GM23248 (cell line): ENCODE data around the gene WASHC2A. TPM values are rescaled to one million over a fixed set of nuclear protein-coding genes. Genes with fewer than 3 reads are reported as not detected.
"Not testable (repeated sequence)": the region's sequence is repeated elsewhere in the genome, so short reads cannot be mapped to it uniquely, and the experiment has no call there.

ENCODE experiments used
- DNase-seq: peaks from one replicate; pipeline ENCODE4 v3.0.0-alpha.2; 2015
- H2AFZ ChIP-seq: fragments of 200-600 bp; sonication (generic); 2 replicates; pipeline ENCODE4 v1.6.1; 2016; ENCODE audit warnings: antibody characterized with exemption
- H3F3A ChIP-seq: fragments of 200-600 bp; sonication (generic); 2 replicates; pipeline ENCODE4 v1.6.1; 2016; ENCODE audit warnings: mild to moderate bottlenecking, antibody characterized with exemption, mixed run types; ENCODE audit not compliant: insufficient read depth
- H3K27ac ChIP-seq: fragments of 200-600 bp; sonication (generic); 2 replicates; pipeline ENCODE4 v1.5.1; 2016; ENCODE audit warnings: mild to moderate bottlenecking
- H3K27me3 ChIP-seq: fragments of 200-600 bp; sonication (generic); replicated peaks from 2 replicates; pipeline ENCODE4 v1.6.1; 2016; ENCODE audit warnings: mild to moderate bottlenecking; ENCODE audit not compliant: insufficient read depth
- H3K36me3 ChIP-seq: fragments of 200-600 bp; sonication (generic); 2 replicates; pipeline ENCODE4 v1.6.1; 2016; ENCODE audit warnings: low read depth, mild to moderate bottlenecking
- H3K4me1 ChIP-seq: fragments of 200-600 bp; sonication (generic); 2 replicates; pipeline ENCODE4 v1.6.1; 2016; ENCODE audit warnings: mild to moderate bottlenecking; ENCODE audit not compliant: insufficient read depth
- H3K4me2 ChIP-seq: fragments of 200-600 bp; sonication (generic); one replicate; pipeline ENCODE4 v1.6.1; 2016; ENCODE audit warnings: mild to moderate bottlenecking; ENCODE audit not compliant: unreplicated experiment
- H3K4me3 ChIP-seq: fragments of 200-600 bp; sonication (generic); 2 replicates; pipeline ENCODE4 v1.5.1; 2016; ENCODE audit warnings: mild to moderate bottlenecking
- H3K79me2 ChIP-seq: fragments of 200-600 bp; sonication (generic); 2 replicates; pipeline ENCODE4 v1.6.1; 2016; ENCODE audit warnings: mild to moderate bottlenecking; ENCODE audit not compliant: insufficient read depth
- H3K9ac ChIP-seq: fragments of 200-600 bp; sonication (generic); 2 replicates; pipeline ENCODE4 v1.6.1; 2016; ENCODE audit warnings: mild to moderate bottlenecking
- H3K9me2 ChIP-seq: fragments of 200-600 bp; sonication (generic); 2 replicates; pipeline ENCODE4 v1.6.1; 2016; ENCODE audit warnings: mixed run types, mild to moderate bottlenecking, moderate library complexity; ENCODE audit not compliant: insufficient read depth
- H3K9me3 ChIP-seq: fragments of 200-600 bp; sonication (generic); one replicate; pipeline ENCODE4 v1.6.1; 2017; ENCODE audit warnings: low read depth
- H4K20me1 ChIP-seq: fragments of 200-600 bp; sonication (generic); 2 replicates; pipeline ENCODE4 v1.6.0; 2016; ENCODE audit not compliant: insufficient read depth
- WGBS, 2 experiments: methylation state at CpG; one replicate each; pipeline ENCODE4 v1.1.6; 2015 to 2017; ENCODE audit warnings: low lambda C conversion rate in 2 of 2, low coverage in 1 of 2; ENCODE audit errors: missing lambda C conversion rate in 2 of 2; 5-methylcytosine and 5-hydroxymethylcytosine counted together
- in situ Hi-C: fragments of 300-500 bp; cut with MboI; formaldehyde crosslinking; loops from 2 replicates; pipeline ENCODE4 v1.15.0; 2020
- polyA plus RNA-seq: library from polyadenylated mRNA; unstranded; fragments of >200 nt; fragmentation: Nextera tagmentation; extraction: Ambion mirVana; gene quantifications from 2 replicates; pipeline ENCODE4 v1.2.1, GENCODE V29; 2016
- total RNA-seq: library from RNA; depleted of rRNA; stranded (reverse); fragments of >200 nt; shearing (Covaris generic); gene quantifications from 2 replicates; pipeline ENCODE4 v1.2.3, GENCODE V29; 2014

Gene WASHC2A
- total and polyA plus RNA-seq, 2 experiments from 2014 or later = 23.9 to 26.8 TPM

DNA sequence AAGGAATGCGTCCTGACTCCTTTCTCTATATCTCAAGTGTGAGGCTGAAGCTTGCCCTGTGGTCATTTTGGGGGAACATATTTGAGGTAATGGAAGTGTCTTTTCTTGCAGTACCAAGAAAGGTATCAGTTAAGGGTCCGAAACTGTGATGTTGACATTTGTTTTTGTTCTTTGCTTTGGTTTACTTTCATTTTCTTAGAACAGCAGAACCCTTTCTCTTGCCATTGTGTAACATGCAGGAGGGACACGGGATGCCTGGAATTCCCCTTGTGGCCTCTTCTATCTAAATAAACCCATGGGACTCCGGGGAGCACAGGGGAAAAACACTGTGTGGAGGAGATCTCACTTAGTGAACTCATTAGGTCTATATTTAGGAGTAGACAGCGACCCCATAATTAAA is 34.5 kb downstream of the WASHC2A start:
- H3K27ac ChIP-seq, in situ Hi-C loops, H3K79me2 ChIP-seq, H3K36me3 ChIP-seq, H3K9me3 ChIP-seq, H3K9me2 ChIP-seq, H4K20me1 ChIP-seq, H3F3A ChIP-seq, H2AFZ ChIP-seq, H3K4me3 ChIP-seq, H3K9ac ChIP-seq, H3K4me1 ChIP-seq, H3K4me2 ChIP-seq, H3K27me3 ChIP-seq, DNase-seq: not testable (repeated sequence)
- WGBS, 2 experiments = 77 to 99% methylated on average over 3 to 5 of the region's 5 CpGs

DNA sequence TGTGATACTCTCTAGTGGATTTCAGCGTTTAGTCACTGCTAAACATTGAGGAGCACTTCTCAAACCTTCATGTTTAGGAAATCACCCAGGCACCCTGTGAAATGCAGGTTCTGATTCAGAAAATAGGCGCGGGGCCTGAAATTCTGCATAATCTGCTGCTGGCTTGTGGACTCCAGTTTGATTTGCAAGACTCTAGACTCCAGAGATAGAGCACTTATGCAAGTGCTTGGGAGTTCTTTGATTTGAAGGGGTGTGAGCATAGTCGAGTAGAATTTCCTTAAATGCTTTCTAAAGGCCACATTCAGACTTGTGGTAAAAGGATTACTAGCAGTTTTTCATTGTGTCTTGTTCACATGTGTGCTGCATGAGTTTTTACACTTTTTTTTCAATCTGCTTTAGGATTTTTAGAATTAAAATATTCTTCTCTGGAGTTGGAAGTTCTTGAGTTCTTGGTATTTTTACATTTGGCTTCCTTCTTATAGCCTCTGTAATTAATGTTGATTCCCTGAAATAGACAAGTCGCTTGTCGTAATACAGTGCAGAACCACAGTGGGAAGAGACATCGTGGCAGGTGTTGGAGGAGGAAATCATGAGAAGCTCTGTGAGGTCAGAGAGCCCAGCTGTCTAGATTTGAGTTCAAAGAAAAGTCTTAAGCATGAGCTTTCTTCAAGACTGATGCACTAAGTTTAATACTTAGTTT is 41.4 kb downstream of the WASHC2A start:
- DNase-seq, H3K36me3 ChIP-seq, H3K27me3 ChIP-seq, H3K9me3 ChIP-seq, H3K27ac ChIP-seq, H2AFZ ChIP-seq, H3K4me3 ChIP-seq, in situ Hi-C loops, H3F3A ChIP-seq, H3K79me2 ChIP-seq, H3K9ac ChIP-seq, H4K20me1 ChIP-seq, H3K4me2 ChIP-seq, H3K4me1 ChIP-seq, H3K9me2 ChIP-seq: not testable (repeated sequence)
- WGBS, 2 experiments = 88 to 92% methylated on average over 7 of the region's 7 CpGs

DNA sequence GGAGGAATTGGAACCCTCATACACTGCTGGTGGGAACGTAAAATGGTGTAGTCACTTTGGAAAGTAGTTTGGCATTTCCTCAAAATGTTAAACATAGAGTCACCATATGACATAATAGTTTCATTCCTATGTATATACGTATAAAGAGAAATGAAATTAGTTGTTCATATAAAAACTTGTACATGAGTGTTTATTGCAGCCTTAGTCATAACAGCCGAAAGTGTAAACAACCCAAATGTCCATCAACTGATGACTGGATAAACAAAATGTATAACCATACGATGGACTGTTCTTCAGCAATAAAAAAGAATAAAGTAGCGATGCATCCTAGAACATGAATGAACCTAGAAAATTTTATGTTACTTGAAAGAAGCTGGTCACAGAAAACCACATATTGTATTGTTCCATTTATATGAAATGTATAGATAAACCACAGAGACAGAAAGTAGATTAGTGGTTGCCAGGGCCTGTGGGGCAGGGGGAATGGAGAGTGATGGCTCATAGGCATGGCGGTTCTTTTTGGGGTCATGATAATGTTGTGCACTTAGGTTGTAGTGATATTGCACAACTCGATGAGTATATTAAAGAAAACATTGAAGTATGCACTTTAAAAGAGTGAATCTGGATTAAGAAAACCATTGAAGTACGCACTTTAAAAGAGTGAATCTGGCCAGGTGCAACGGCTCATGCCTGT is 44.8 kb downstream of the WASHC2A start:
- H3K9ac ChIP-seq, H3K27me3 ChIP-seq, H3K4me1 ChIP-seq, H4K20me1 ChIP-seq, H3K36me3 ChIP-seq, H3K27ac ChIP-seq, H3F3A ChIP-seq, H3K4me2 ChIP-seq, H2AFZ ChIP-seq, DNase-seq, H3K4me3 ChIP-seq, H3K79me2 ChIP-seq, in situ Hi-C loops, H3K9me3 ChIP-seq, H3K9me2 ChIP-seq: not testable (repeated sequence)
- 97 to 99% methylated on average over 6 of the region's 9 CpGs for WGBS, 2 experiments

DNA sequence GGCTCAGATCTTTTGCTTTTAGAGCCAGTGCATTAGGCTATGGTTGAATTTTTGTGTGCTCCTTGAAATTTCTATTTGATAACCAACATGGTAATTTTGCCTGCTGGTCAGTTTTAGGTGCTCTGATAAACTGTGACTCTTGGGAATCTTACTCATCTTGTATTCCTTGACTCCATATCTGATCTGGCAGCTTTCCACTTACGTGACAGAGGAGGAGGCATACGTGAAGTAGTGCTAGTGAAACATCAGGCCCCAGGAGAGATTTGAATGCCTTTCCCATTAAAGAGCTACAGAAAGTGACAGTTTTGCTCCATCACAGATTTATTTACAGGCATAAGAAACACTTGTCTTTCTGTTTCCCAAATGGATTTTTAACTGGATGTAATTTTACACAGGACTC is 59.0 kb downstream of the WASHC2A start:
- H3K36me3 ChIP-seq, in situ Hi-C loops, H3K9ac ChIP-seq, H3K9me2 ChIP-seq, H3F3A ChIP-seq, H3K27ac ChIP-seq, H4K20me1 ChIP-seq, H3K27me3 ChIP-seq, DNase-seq, H3K9me3 ChIP-seq, H3K4me2 ChIP-seq, H2AFZ ChIP-seq, H3K4me1 ChIP-seq, H3K4me3 ChIP-seq, H3K79me2 ChIP-seq: not testable (repeated sequence)
- WGBS, 2 experiments = 50 to 75% methylated on average over 2 of the region's 2 CpGs

DNA sequence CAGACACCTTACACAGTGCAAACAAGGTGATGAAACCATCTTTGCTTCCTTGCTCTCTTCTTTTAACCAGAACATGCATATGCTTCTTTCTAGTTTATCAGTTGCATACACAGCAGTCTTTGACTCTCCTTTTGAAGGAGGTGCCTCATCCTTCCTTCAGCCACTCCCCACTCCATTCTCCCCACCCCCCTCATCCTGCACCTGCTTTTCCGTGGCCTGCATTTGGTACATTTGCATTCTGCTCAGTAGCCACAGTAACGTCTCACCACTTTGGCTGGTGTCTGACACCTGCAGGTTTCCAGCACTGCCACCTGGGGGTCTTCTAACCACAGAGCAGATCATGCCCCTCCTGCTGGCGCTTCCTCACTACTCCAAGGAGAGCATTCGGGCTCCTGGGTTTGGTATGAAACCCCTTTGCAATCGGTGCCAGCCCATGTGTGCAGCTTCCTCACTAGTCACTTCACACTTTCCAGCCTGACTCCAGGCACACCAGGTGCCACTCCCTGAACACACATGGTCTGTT is 60.1 kb downstream of the WASHC2A start:
- DNase-seq, H3F3A ChIP-seq, H3K4me3 ChIP-seq, H3K9me2 ChIP-seq, H3K4me1 ChIP-seq, H3K36me3 ChIP-seq, H3K4me2 ChIP-seq, H3K27ac ChIP-seq, H3K9ac ChIP-seq, in situ Hi-C loops, H3K27me3 ChIP-seq, H3K79me2 ChIP-seq, H3K9me3 ChIP-seq, H2AFZ ChIP-seq, H4K20me1 ChIP-seq: not testable (repeated sequence)
- WGBS, 2 experiments = 20 to 33% methylated on average over 1 to 2 of the region's 5 CpGs

DNA sequence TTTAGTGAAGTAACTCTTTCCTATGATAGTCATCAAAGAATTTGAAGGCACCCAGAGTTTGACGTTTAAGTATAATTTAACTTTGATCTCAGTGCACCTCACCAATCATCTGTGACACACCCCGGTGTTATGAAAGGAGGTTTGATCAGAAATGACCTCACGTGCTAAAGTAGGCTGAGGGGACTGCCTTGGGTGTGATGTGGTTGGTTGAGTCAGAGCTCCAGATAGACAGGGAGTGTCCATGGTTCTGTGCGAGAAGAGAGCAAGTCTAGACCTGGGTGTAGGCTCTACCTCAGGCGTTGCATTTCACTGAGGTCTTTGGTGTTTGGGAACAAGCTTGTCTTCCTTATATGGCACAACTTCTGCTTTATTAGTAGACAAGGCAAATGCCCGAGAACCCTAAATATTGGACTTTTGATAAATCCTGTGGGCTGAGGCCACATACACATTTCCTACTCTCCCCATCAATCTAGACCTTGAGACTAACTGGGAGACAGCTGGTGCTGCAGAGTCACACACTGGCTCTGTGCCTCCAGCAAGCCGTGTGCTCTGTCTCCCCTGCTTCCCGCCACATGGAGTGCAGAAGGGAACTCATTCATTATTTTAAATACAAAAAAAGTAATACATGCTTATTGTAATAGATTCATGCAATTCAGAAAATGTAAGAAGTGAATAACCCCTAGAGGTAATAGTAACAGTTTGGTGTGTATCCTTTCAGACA is 63.7 kb downstream of the WASHC2A start:
- DNase-seq, H3K9ac ChIP-seq, H4K20me1 ChIP-seq, H3K4me1 ChIP-seq, H3K79me2 ChIP-seq, H3F3A ChIP-seq, H3K4me3 ChIP-seq, H3K27ac ChIP-seq, H3K27me3 ChIP-seq, H3K9me2 ChIP-seq, H3K36me3 ChIP-seq, in situ Hi-C loops, H3K9me3 ChIP-seq, H3K4me2 ChIP-seq, H2AFZ ChIP-seq: not testable (repeated sequence)
- WGBS, 2 experiments = 81 to 85% methylated on average over 8 of the region's 8 CpGs

DNA sequence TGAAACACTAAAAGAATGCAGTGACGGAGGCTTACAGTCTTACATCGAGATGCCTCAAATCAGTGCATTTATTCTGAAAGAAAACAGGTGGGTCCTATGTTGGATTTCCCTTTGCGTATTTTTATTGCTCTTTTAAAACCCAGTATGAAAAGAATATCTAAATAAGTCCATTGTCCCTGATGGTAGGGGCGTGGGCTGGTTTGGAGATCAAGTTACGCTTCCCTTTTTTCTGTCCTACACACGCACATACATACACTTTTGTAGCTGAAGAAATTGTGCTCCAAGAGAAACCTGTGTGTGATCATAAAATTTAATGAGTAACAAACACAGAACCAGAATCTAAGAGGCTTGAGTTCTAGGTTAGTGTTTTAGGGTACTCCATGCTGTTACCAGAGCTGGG is 64.6 kb downstream of the WASHC2A start:
- H3K9ac ChIP-seq, H3K4me1 ChIP-seq, H3F3A ChIP-seq, DNase-seq, H3K36me3 ChIP-seq, in situ Hi-C loops, H4K20me1 ChIP-seq, H3K79me2 ChIP-seq, H3K27ac ChIP-seq, H2AFZ ChIP-seq, H3K4me2 ChIP-seq, H3K9me2 ChIP-seq, H3K4me3 ChIP-seq, H3K9me3 ChIP-seq, H3K27me3 ChIP-seq: not testable (repeated sequence)
- WGBS, 2 experiments = 87 to 88% methylated on average over 6 of the region's 6 CpGs
